22Rv1 (cell line): ENCODE data around the gene SPRYD3.

Experiments
- CTCF ChIP-seq: fragments of 450-650 bp; IDR thresholded peaks from 2 replicates; pipeline ENCODE4 v1.5.1; 2017; ENCODE audit warnings: mild to moderate bottlenecking
- ZFX ChIP-seq: fragments of 450-650 bp; IDR thresholded peaks from 2 replicates; pipeline ENCODE4 v1.6.1; 2017; ENCODE audit warnings: antibody characterized with exemption, borderline replicate concordance

- TF ChIP-seq CTCF = no peak
- TF ChIP-seq ZFX = no peak
Measured at GRCh38 chr12:53086361-53086760, 7.2 kb upstream of the SPRYD3 start.
